Non-pigmented ciliary epithelial cell (primary cell): ENCODE measurements around the gene OR5V1.
"Not testable (repeated sequence)": the region's sequence is repeated elsewhere in the genome, so short reads cannot be mapped to it uniquely, and the experiment has no call there.

ENCODE experiments used
- DNase-seq: peaks from one replicate; pipeline ENCODE4 v3.0.0-alpha.2; 2010; ENCODE audit warnings: low read depth

The OR5V1 gene

DNA sequence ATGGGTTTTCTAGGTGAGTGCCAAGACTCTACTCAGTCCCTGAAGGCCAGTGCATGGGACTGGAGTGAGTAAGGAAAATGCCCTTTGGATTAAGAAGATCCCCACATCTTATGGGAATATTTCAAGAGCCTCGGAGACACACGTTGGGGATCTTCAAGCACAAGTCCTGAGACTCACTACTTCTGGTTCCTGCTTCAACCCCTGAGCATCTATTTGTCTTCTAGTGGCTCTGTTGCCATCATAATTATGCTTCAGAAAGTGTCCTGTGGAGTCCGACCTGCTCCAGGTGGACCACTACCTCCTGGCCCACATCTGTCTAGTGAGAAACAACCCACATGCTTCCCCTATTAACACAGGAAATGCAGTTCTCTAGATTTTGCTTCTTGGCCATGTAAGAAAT is at the start of gene OR5V1:
TSS of gene OR5V1 (minus strand) at position 101 of the 400 bp plus-strand sequence. CDS start 12,670 bp downstream, outside the sequence.
- no peak for DNase-seq

DNA sequence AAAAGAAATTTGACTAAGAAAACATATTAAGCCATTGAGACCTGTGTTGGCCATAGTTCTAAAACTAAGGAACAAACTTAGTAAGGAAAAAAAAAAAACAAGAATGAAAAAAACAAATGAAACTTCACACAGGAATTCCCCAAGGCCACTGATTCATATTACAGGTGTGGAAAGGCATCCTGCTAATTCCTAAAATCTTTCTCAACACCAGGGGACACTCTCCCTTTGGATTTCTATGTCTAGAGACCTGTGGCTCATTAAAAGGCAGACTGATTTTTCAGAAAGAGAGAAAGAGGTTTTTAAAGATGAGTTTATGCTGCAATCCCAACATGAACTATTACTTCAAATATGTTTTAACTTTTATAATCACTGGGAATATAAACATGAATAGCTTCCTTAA is 45.9 kb upstream of the OR5V1 start, which contains the start of gene OR12D1:
TSS of gene OR12D1 (plus strand) at position 341 of the 400 bp plus-strand sequence.
- no peak for DNase-seq

DNA sequence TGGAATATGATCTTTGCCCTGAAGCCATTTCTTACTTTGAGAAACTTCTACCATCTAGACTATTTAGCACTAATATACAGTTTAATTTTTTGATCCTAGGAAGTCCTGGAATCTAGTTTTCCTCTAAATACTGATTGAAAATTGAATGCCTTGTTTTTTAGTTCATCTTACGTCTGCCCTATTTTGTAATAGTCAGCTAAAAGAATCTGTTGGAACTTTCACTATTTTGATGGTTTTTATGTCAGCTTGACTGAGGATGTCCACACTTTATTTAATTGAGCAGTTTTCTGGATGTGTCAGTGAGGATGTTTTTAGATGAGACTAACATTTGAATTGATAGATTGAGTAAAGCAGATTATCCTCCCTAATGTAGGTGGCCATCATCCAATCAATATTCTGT is 35.1 kb upstream of the OR5V1 start:
- DNase-seq, result no peak

DNA sequence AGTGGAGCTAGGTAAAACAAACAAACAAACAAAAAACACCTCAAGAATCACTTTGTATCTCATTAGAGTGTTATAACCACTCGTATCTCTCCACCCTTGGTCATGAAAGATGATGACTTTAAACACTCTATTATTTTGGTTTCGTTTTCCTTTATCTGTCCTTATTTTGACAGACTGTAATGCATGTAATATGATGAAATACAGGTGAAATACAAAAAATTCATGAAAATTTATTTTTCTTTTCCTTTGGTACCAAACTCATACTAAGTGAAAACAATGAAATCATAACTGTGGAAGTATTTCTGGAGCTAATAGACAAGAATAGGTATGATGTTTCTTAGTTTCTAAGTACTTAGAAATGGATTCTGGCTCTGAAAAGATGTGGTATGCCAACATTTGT is 30.9 kb upstream of the OR5V1 start:
- no peak for DNase-seq

DNA sequence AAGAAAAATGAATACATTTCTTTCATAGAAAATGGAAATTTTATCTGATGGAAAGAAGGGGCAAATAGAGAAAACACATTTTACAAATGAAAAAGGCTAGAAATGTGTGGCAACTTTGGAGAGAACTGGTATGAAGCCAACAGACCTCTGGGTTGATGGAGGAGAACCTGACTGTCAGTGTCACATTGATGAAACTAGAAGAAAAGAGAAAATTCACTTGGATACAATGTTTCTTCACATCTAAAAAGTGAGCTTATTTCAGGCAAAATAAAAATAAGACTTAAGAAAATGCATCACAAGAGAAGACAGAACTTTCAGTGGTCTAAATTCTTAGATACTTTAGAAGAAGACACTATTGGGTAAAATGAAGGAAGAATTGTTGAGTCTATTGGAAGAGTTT is 26.7 kb upstream of the OR5V1 start, which contains the start of gene OR12D2:
TSS of gene OR12D2 (plus strand) at position 301 of the 400 bp plus-strand sequence. CDS start 1,069 bp downstream, outside the sequence.
- DNase-seq, result no peak

DNA sequence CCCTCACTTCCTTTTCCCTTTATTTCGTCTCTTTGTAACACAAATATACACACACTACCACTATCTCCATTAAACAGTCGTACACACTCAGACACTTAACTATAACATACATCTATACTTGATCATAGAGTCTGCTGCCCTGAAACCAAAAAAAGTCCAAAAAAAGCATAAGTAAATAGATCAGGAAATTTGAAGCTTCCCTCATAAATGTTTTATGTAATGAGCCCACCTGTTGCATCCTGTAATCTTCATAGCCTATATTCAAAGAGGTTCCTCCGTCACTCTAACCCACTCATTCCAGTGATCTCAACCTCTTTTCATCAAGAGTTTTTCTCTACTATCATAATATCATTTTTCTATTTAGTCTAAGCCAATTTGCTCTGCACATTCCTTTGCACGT is 19.9 kb upstream of the OR5V1 start:
- no peak for DNase-seq

DNA sequence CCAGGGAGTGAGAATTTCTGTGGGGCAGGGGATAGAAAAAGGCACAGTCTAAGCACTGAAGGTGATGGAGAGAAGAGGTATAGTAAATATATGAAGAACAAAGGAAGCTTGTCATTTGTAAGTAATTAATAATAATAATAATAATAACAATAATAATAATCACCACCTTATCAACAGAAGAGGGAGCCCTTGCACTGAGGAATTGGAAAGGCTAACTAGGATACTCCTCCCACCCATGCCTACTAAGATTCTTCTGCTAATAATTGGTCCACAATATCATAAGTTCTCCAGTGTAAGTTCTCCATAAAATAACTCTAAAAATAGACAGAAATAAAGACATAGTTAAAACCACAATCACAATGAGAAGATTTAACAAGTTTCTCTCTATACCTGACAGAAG is 7.3 kb upstream of the OR5V1 start:
- no peak for DNase-seq

DNA sequence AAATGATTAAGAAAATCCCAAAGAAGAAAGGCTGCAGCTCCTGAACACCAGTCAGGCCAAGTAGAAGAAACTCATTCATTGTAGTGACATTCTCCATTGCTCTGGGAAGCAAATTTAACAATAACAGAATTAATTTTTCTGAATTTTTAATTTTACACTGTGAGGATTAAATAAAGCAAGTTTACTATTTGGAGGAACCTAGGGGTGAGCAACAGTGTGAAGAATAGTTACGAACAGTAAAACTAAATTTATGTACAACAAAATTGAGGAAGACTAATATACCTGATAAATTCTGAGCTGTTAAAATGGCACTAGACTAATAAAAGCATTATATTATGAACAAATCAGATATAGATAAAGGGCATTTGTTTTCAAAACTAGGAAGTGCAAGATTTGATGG is 6.5 kb upstream of the OR5V1 start, which contains the start of gene OR12D3:
TSS of gene OR12D3 (minus strand) at position 101 of the 400 bp plus-strand sequence. CDS start at position 97, 4 bp downstream.
- no peak for DNase-seq

DNA sequence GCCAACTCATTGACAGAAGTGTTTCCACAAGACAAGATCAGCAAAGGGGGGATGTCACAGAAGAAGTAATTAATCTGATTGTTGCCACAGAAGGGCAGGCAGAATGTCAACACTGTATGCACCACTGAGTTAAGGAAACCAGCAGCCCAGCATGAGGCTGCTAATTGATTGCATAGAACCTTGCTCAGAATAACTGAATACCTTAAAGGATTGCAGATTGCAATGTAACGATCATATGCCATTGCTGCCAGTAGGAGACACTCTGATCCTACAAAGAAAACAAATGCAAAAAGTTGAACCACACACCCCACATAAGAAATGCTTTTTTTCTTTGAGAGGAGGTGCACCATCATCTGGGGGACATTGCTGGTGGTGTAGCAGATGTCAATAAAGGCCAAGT is 13.1 kb downstream of the OR5V1 start:
- no peak for DNase-seq

DNA sequence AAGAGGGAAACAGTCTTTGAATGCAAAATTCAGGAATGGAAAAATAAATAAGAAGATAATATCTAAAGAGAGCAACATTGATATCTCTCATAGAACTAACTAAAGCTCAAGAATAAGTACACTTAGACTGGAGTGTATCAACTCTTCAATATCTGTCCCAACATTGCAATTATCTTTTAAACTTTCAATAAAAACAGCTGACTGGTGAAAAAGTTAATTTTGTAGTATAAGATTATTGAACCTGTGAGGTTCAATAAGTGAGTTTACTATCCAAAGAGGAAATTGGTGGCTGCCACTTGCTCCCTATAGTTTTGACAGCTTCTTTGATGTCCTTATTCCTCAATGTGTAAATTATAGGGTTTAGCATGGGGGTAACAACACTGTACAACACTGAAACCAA is 13.7 kb downstream of the OR5V1 start:
- DNase-seq, result no peak

DNA sequence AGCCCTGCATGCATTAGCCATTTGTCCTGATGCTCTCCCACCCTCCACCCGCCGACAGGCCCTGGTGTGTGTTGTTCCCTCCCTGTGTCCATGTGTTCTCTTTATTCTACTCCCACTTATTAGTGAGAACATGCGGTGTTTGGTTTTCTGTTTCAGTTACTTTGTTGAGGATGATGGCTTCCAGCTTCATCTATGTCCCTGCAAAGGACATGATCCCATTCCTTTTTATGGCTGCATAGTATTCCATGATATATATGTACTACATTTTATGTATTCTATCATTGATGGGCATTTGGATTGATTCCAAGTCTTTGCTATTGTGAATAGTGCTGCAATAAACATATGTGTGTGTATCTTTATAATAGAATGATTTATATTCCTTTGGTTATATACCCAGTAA is 19.3 kb downstream of the OR5V1 start:
- not testable (repeated sequence) for DNase-seq

DNA sequence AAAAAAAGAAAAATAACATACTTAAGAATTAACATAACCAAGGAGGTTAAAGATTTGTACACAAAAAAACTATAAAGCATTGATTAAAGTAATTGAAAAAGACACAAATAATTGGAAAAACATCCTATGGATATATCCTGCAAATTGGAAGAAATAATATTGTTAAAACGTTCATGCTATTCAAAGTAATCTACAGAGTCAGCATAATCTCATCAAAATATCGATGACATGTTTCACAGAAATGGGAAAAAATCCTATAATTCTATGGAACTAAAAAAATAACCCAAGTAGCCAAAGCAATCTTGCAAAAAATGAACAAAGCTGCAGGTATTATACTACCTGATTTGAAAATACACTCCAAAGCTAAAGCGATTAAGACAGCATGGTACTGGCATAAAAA is 23.3 kb downstream of the OR5V1 start:
- DNase-seq, result no peak

DNA sequence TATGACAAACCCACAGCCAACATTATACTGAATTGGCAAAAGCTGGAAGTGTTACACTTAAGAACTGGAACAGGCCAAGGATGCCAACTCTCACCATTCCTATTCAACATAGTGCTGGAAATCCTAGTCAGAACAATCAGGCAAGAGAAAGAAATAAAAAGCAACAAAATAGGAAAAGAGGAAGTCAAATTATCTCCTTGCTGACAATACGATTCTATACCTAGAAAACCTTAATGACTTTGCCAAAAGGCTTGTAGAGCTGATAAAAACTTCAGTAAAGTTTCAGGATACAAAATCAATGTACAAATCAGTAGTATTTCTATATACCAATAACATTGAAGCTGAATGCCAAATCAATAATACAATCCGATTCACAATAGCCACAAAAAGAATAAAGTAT is 32.4 kb downstream of the OR5V1 start:
- DNase-seq, result no peak

DNA sequence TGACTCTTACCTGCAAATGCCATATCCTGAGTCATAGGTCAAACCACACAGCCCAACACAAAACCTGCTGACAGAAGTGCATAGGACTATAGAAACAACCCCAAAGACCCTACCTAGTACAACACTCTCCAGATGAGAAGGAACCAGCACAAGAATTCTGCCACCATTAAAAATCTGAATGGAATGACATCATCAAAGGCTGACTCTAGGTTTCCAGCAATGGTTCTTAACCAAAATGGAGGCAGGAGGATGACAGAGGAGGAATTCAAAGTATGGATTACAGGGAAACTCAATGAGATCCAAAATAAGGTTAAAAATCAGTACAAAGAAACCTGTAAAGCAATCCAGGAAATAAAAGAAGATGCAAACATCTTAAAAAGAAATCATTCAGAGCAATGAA is 36.0 kb downstream of the OR5V1 start:
- DNase-seq, result no peak

DNA sequence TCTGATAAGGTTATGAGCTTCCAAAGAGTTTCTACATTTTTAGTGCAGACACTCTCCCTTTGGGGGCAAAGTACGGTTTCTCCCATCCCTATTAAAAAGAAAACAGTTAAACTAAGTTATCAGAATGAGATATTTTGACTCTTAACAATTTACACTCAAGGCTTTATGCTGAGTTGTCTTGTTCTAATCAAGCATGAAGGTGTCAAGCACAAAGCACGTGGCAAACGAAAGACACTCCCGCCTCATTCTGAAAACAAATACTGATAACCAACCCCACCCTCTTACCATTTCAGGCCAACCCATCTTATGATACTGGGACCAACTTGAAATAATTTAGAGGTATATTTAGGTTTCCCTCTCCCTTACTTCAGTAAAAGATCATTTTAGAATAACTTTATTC is 42.9 kb downstream of the OR5V1 start:
- no peak for DNase-seq

DNA sequence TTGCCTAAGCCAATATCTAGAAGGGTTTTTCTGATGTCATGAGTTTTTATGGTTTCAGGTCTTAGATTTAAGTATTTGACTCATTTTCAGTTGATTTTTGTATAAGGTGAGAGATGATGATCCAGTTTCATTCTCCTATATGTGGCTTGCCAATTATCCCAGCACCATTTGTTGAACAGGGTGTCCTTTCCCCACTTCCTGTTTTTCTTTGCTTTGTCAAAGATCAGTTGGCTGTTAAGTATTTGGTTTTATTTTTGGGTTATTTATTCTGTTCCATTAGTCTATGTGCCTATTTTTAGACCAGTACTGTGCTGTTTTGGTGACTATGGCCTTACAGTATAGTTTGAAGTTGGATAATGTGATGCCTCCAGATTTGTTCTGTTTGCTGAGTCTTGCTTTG is 45.3 kb downstream of the OR5V1 start:
- DNase-seq, result not testable (repeated sequence)

DNA sequence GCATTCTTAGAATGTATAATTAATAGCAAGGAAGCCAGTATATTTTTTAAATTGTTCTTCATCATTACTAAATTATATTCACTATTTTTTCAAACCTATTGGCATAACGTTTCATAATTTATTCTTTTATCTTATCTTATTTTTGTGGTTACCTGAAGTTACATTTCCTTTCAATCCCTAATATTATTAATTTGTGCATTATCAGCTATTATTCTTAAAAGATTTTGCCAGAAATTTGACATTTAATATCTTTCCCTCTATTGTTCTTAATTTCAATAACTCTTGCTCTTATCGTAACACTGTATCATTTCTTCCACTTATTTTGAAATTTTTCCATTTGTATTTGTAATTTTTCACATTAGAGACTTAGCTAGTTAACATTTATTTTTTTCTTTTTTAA is 48.7 kb downstream of the OR5V1 start:
- DNase-seq, result no peak
